Measurements from ENCODE around the gene EIF2S3B. TPM values are rescaled to one million over a fixed set of nuclear protein-coding genes. Genes with fewer than 3 reads are reported as not detected.

The EIF2S3B gene
- total RNA-seq, 2 experiments from 2014 or later: 0.95 to 1.0 TPM

DNA sequence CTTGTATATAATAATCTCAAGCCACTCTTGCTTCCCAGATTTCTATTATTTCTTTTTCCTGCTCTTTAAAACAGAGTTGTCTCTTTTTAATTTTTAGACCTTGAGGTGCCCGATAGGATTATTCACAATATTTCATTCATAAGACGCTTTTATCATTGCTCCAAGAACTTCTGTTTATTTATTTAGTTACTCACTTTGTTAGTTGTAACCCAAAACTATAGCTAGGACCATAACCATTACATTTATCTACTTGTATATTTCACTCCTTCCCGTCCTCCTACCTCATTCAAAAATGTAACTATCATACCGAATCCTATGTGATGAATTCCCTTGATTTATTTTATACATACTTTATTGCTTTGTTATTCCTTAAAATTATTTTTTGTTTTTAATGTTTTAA, 7.1 kb downstream of the EIF2S3B start:
- Histone ChIP-seq H3K4me2 (ENCODE audit: low read length) (no peak overlapping the region), H4K20me1 (ENCODE audit: insufficient read depth, low read length) (no peaks in the 10 kb centered on the region), H3K9me2 (ENCODE audit: insufficient read depth, low read length) (no peaks in the 10 kb centered on the region), H2AFZ (ENCODE audit: low read length) (no peak overlapping the region), H3K36me3 (ENCODE audit: insufficient read depth, low read length) (no peaks in the 10 kb centered on the region), H3K79me2 (ENCODE audit: insufficient read depth, low read depth, low read length) (no peaks in the 10 kb centered on the region), H3K4me3 (ENCODE audit: low read depth, low read length, poor library complexity, severe bottlenecking) (no peak overlapping the region), H3K4me1 (ENCODE audit: insufficient read depth, low read length, poor library complexity, severe bottlenecking) (no peaks in the 10 kb centered on the region), H3K9me3 (ENCODE audit: low read length) (no peaks in the 10 kb centered on the region), H3K27ac (ENCODE audit: low read depth, low read length, poor library complexity, severe bottlenecking) (no peak overlapping the region)
- no peak for DNase-seq (ENCODE audit: low spot score)
- CTCF ChIA-PET (ENCODE audit: unreplicated experiment): no interaction called here
- BruUV-seq (replicated peaks): no TSS peak
- TF ChIP-seq EZH2phosphoT487 (IDR thresholded peaks at IDR 0.05; ENCODE audit: borderline replicate concordance, low read depth, low read length): no peak
- POLR2A ChIA-PET: interaction anchor here (2.3 kb wide), 1 partner anchor 8 kb away, joined by 7 read pairs; no protein-coding TSS in a partner anchor
- intact Hi-C loops (cut with micrococcal nuclease; ENCODE audit: unreplicated experiment): no loop called here

DNA sequence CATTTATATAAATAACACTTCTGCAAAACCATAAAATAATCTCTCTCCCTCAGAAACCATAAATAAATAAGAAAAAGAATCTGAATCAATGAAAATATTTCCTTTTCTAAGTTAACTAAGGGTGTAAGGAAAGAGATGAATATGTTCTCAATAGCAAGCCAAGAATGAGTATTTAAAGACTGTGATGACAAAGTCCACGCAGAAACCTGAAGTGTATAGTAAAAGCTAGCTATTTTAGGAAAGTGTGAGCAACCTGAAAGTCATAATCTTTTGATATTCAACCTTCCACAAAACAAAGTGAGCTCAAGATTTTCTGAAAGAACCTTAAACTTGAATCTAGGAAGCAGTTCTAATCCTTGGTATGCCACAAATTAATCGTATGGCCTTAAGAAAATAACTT, 15.9 kb downstream of the EIF2S3B start:
- Histone ChIP-seq H3K9me2 (ENCODE audit: insufficient read depth, low read length) (no peaks in the 10 kb centered on the region), H3K79me2 (ENCODE audit: insufficient read depth, low read depth, low read length) (no peaks in the 10 kb centered on the region), H2AFZ (ENCODE audit: low read length) (peak overlapping the region; percentile 20; the same call in 1 of the 2 replicates), H3K9me3 (ENCODE audit: low read length) (no peaks in the 10 kb centered on the region), H3K4me1 (ENCODE audit: insufficient read depth, low read length, poor library complexity, severe bottlenecking) (no peaks in the 10 kb centered on the region), H3K4me2 (ENCODE audit: low read length) (no peak overlapping the region), H3K4me3 (ENCODE audit: low read depth, low read length, poor library complexity, severe bottlenecking) (no peak overlapping the region), H4K20me1 (ENCODE audit: insufficient read depth, low read length) (no peaks in the 10 kb centered on the region), H3K27ac (ENCODE audit: low read depth, low read length, poor library complexity, severe bottlenecking) (no peak overlapping the region), H3K36me3 (ENCODE audit: insufficient read depth, low read length) (no peaks in the 10 kb centered on the region)
- intact Hi-C loops (cut with micrococcal nuclease; ENCODE audit: unreplicated experiment): no loop called here
- TF ChIP-seq EZH2phosphoT487 (IDR thresholded peaks at IDR 0.05; ENCODE audit: borderline replicate concordance, low read depth, low read length): no peak
- TF ChIP-seq, protein P1, sequence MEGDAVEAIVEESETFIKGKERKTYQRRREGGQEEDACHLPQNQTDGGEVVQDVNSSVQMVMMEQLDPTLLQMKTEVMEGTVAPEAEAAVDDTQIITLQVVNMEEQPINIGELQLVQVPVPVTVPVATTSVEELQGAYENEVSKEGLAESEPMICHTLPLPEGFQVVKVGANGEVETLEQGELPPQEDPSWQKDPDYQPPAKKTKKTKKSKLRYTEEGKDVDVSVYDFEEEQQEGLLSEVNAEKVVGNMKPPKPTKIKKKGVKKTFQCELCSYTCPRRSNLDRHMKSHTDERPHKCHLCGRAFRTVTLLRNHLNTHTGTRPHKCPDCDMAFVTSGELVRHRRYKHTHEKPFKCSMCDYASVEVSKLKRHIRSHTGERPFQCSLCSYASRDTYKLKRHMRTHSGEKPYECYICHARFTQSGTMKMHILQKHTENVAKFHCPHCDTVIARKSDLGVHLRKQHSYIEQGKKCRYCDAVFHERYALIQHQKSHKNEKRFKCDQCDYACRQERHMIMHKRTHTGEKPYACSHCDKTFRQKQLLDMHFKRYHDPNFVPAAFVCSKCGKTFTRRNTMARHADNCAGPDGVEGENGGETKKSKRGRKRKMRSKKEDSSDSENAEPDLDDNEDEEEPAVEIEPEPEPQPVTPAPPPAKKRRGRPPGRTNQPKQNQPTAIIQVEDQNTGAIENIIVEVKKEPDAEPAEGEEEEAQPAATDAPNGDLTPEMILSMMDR (conservative IDR thresholded peaks at IDR 0.05; ENCODE audit: low read length): no peak
- POLR2A ChIA-PET: interaction anchor here (1.4 to 1.9 kb wide), 3 partner anchors 10 to 42 kb away, joined by 4 to 7 read pairs (median 4); no protein-coding TSS in a partner anchor
- CTCF ChIA-PET (ENCODE audit: unreplicated experiment): no interaction called here
- DNase-seq (ENCODE audit: low spot score): no peak
- BruUV-seq (replicated peaks): no TSS peak

DNA sequence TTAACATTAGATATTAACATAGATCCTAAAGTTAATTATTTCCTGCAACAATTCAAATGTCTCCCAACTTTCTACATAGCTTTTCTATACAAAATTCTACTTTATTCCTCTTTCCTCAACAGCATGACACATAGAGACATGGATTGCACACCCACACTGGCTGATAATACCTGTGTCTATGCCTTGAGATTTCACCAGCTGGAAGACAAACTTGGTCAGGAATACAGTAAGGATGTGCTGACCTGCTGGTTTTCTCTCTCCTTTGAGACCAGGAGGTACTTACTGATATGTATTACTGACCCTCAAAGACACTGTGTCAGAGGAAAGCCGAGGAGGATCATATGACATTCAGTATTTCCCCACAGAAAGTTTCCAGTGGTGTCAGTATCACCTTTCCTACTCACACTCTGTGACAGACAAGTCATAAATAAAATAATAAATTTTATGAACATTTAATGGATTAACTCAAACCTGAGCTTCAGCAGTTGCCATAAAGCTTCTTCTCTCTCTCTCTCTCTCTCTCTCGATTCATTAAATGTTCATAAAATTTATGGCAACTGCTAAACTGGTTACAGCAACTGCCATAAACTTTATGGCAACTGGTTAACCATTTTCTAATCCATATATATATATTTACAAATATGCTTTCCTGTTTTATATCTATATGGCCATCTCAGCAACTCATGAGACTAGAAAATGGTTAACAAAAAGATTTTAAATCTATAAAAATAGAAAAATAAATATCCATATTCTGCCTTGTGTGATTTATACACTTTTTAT, 22.7 kb downstream of the EIF2S3B start:
- H3K9me3 ChIP-seq (ENCODE audit: low read length): peaks cover 10% of the 10 kb centered on the region; the same call in 1 of the 2 replicates
- CTCF ChIA-PET (ENCODE audit: unreplicated experiment): no interaction called here
- POLR2A ChIA-PET: interaction anchor here (0.6 to 0.7 kb wide), 2 partner anchors 29 to 669 kb away, joined by 3 to 4 read pairs; no protein-coding TSS in a partner anchor
- H3K36me3 ChIP-seq (ENCODE audit: insufficient read depth, low read length): no peaks in the 10 kb centered on the region; the same call in 1 of the 2 replicates
- H3K4me3 ChIP-seq (ENCODE audit: low read depth, low read length, poor library complexity, severe bottlenecking): no peak overlapping the region
- no peaks in the 10 kb centered on the region for H3K4me1 ChIP-seq (ENCODE audit: insufficient read depth, low read length, poor library complexity, severe bottlenecking)
- BruUV-seq (replicated peaks): no TSS peak
- no peaks in the 10 kb centered on the region for H3K79me2 ChIP-seq (ENCODE audit: insufficient read depth, low read depth, low read length)
- no peak overlapping the region for H3K27ac ChIP-seq (ENCODE audit: low read depth, low read length, poor library complexity, severe bottlenecking)
- no peak for DNase-seq (ENCODE audit: low spot score)
- no peaks in the 10 kb centered on the region for H3K9me2 ChIP-seq (ENCODE audit: insufficient read depth, low read length)
- H3K4me2 ChIP-seq (ENCODE audit: low read length): no peak overlapping the region
- H2AFZ ChIP-seq (ENCODE audit: low read length): peak overlapping the region; percentile 26; the same call in 1 of the 2 replicates
- intact Hi-C loops (cut with micrococcal nuclease; ENCODE audit: unreplicated experiment): no loop called here
- TF ChIP-seq EZH2phosphoT487 (IDR thresholded peaks at IDR 0.05; ENCODE audit: borderline replicate concordance, low read depth, low read length): no peak
- TF ChIP-seq, protein P1 (conservative IDR thresholded peaks at IDR 0.05; ENCODE audit: low read length): no peak
- no peaks in the 10 kb centered on the region for H4K20me1 ChIP-seq (ENCODE audit: insufficient read depth, low read length)
